ENCODE data around the gene CNIH2.

DNA sequence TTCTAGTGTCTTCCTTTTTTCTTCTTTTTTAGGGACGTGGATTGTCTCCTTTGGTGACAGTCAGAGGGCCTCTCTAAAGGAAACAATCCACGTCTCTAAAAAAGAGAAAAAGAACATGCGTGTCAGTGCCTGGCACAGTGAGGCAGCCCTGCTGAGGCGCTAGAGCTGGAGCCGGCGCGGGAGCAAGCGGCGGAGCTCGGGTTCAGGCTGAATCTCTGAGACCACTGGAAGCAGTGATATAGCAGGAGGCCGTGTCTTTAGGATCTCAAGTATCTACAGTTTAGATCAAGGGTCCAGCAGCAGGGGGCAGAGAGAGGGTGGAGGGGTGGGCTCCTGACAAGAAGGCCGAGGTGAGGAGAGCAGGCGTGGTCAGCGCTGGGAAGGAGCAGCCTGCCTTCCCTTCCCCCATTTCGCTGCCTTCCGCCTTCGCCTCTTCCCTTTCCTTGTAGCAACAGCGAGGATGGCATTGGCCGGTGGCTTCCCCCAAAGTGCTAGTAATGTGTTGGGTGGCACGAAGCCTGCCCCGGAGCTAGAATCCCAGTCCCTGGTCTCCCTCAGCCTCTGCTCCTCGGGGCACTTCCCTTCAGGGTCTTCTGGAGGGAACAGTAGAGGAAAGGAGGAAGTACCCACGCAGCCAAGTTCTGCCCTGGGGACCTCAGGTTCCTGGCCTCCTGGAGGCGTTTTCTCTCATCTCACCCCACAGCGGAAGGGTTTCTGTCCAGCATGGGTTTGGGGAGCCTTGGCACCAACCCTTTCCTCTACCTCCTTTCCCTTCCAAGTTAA is 37.8 kb upstream of the CNIH2 start:
- TF ChIP-seq POLR2A (IDR thresholded peaks at IDR 0.05) (no peak), POLR2AphosphoS5 (IDR thresholded peaks at IDR 0.05) (no peak), EP300 (IDR thresholded peaks at IDR 0.05) (no peak)
- TF ChIP-seq, protein P1, sequence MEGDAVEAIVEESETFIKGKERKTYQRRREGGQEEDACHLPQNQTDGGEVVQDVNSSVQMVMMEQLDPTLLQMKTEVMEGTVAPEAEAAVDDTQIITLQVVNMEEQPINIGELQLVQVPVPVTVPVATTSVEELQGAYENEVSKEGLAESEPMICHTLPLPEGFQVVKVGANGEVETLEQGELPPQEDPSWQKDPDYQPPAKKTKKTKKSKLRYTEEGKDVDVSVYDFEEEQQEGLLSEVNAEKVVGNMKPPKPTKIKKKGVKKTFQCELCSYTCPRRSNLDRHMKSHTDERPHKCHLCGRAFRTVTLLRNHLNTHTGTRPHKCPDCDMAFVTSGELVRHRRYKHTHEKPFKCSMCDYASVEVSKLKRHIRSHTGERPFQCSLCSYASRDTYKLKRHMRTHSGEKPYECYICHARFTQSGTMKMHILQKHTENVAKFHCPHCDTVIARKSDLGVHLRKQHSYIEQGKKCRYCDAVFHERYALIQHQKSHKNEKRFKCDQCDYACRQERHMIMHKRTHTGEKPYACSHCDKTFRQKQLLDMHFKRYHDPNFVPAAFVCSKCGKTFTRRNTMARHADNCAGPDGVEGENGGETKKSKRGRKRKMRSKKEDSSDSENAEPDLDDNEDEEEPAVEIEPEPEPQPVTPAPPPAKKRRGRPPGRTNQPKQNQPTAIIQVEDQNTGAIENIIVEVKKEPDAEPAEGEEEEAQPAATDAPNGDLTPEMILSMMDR (IDR thresholded peaks at IDR 0.05) = no peak
